IMR-90 (cell line): ENCODE results near the gene DBH. TPM values are rescaled to one million over a fixed set of nuclear protein-coding genes. Genes with fewer than 3 reads are reported as not detected.
"Not testable (repeated sequence)": the region's sequence is repeated elsewhere in the genome, so short reads cannot be mapped to it uniquely, and the experiment has no call there.

Source experiments
- ATAC-seq: fragments of 200-7000 bp; cut with Tn5 transposase; 2 replicates; pipeline ENCODE4 v1.9.1; 2020; ENCODE audit warnings: low read depth, mild to moderate bottlenecking, moderate library complexity
- BruUV-seq: library from RNA; stranded (reverse); fragments of 400-500 nt; replicated peaks from 2 replicates; lab custom pipeline; 2021; lab: Mats Ljungman, UMichigan
- CTCF ChIA-PET: fragments of 300-600 bp; formaldehyde crosslinking; extraction: SDS; loops from one replicate; lab custom pipeline; 2021; ENCODE audit warnings: antibody characterized with exemption; lab: Yijun Ruan, JAX
- POLR2A ChIA-PET: fragments of 300-600 bp; sonication (Branson Sonifier 250); formaldehyde crosslinking; loops from one replicate; lab custom pipeline; 2022; ENCODE audit warnings: antibody characterized with exemption; ENCODE audit not compliant: unreplicated experiment; lab: Charles Lee
- DNase-seq: peaks from one replicate; pipeline ENCODE4 v3.0.0; 2013
- H2AFZ ChIP-seq: replicated peaks from 2 replicates; pipeline ENCODE3; 2013; ENCODE audit warnings: low read length, mild to moderate bottlenecking; ENCODE audit not compliant: poor library complexity
- H2AK5ac ChIP-seq: 2 replicates; pipeline ENCODE4 v1.6.1; 2013; ENCODE audit warnings: low read depth, low read length, inconsistent platforms
- H2AK9ac ChIP-seq: replicated peaks from 2 replicates; pipeline ENCODE3; 2013; ENCODE audit warnings: mild to moderate bottlenecking, low read depth, low read length, moderate library complexity; ENCODE audit not compliant: poor library complexity
- H2BK120ac ChIP-seq: 2 replicates; pipeline ENCODE4 v1.6.1; 2013; ENCODE audit warnings: low read depth, low read length, inconsistent platforms
- H2BK15ac ChIP-seq: 3 replicates; pipeline ENCODE4 v1.6.1; 2013; ENCODE audit warnings: low read depth, low read length, inconsistent platforms
- H2BK20ac ChIP-seq: 2 replicates; pipeline ENCODE4 v1.6.1; 2013; ENCODE audit warnings: low read depth, mild to moderate bottlenecking, inconsistent platforms, low read length, moderate library complexity
- H2BK5ac ChIP-seq: 2 replicates; pipeline ENCODE4 v1.6.1; 2013; ENCODE audit warnings: mild to moderate bottlenecking, low read depth, low read length, inconsistent platforms; ENCODE audit not compliant: poor library complexity, severe bottlenecking
- H3K14ac ChIP-seq: replicated peaks from 2 replicates; pipeline ENCODE4 v1.6.1; 2013; ENCODE audit warnings: low read depth, low read length, inconsistent platforms
- H3K18ac ChIP-seq: 2 replicates; pipeline ENCODE4 v1.6.1; 2013; ENCODE audit warnings: low read depth, low read length, control low read depth
- H3K23ac ChIP-seq: 2 replicates; pipeline ENCODE4 v1.6.1; 2013; ENCODE audit warnings: low read depth, low read length, inconsistent platforms
- H3K27ac ChIP-seq: 2 replicates; pipeline ENCODE4 v1.5.1; 2013; ENCODE audit warnings: mild to moderate bottlenecking, control low read depth, low read length; ENCODE audit not compliant: insufficient read depth
- H3K27me3 ChIP-seq: 2 replicates; pipeline ENCODE4 v1.6.1; 2013; ENCODE audit warnings: low read length; ENCODE audit not compliant: control insufficient read depth, insufficient read depth
- H3K36me3 ChIP-seq: 2 replicates; pipeline ENCODE4 v1.6.1; 2013; ENCODE audit warnings: low read length, mixed read lengths; ENCODE audit not compliant: control insufficient read depth, insufficient read depth
- H3K4ac ChIP-seq: 2 replicates; pipeline ENCODE4 v1.6.1; 2013; ENCODE audit warnings: low read depth, low read length, inconsistent platforms
- H3K4me1 ChIP-seq: 2 replicates; pipeline ENCODE4 v1.6.1; 2013; ENCODE audit warnings: low read length, mixed read lengths; ENCODE audit not compliant: control insufficient read depth, insufficient read depth
- H3K4me2 ChIP-seq: 2 replicates; pipeline ENCODE4 v1.6.1; 2013; ENCODE audit warnings: low read depth, mild to moderate bottlenecking, control low read depth, low read length, moderate library complexity
- H3K4me3 ChIP-seq: 2 replicates; pipeline ENCODE4 v1.5.1; 2013; ENCODE audit warnings: low read depth, mild to moderate bottlenecking, control low read depth, low read length, moderate library complexity; ENCODE audit not compliant: insufficient read depth
- H3K56ac ChIP-seq: 2 replicates; pipeline ENCODE4 v1.6.1; 2013; ENCODE audit warnings: low read length, inconsistent platforms; ENCODE audit not compliant: insufficient read depth; ENCODE audit errors: extremely low read depth
- H3K79me1 ChIP-seq, 2 experiments: 2 replicates each; pipeline ENCODE4 v1.6.1; 2013; ENCODE audit warnings: low read length in 2 of 2, inconsistent platforms in 1 of 2, low read depth in 1 of 2
- H3K9ac ChIP-seq: 2 replicates; pipeline ENCODE4 v1.6.1; 2013; ENCODE audit warnings: low read depth, low read length, control low read depth
- H3K9me1 ChIP-seq: 2 replicates; pipeline ENCODE4 v1.6.1; 2013; ENCODE audit warnings: low read length, inconsistent platforms; ENCODE audit not compliant: insufficient read depth
- H3K9me3 ChIP-seq: 2 replicates; pipeline ENCODE4 v1.6.1; 2013; ENCODE audit warnings: low read length; ENCODE audit not compliant: control insufficient read depth, insufficient read depth
- H4K20me1 ChIP-seq: 2 replicates; pipeline ENCODE4 v1.6.1; 2013; ENCODE audit warnings: low read length, inconsistent platforms; ENCODE audit not compliant: insufficient read depth
- H4K5ac ChIP-seq: 2 replicates; pipeline ENCODE4 v1.6.1; 2013; ENCODE audit warnings: mild to moderate bottlenecking, low read depth, low read length, control low read depth
- H4K8ac ChIP-seq, 2 experiments: 2 replicates each; pipeline ENCODE4 v1.6.1; 2013; ENCODE audit warnings: low read depth in 2 of 2, low read length in 2 of 2, control low read depth in 1 of 2, inconsistent platforms in 1 of 2
- H4K91ac ChIP-seq: 2 replicates; pipeline ENCODE4 v1.6.1; 2013; ENCODE audit warnings: low read depth, low read length, inconsistent platforms; ENCODE audit not compliant: insufficient read depth
- BHLHE40 ChIP-seq: fragments of 150-350 bp; IDR thresholded peaks from 2 replicates; pipeline ENCODE4 v1.6.1; 2016; ENCODE audit warnings: mild to moderate bottlenecking, low read depth, low read length
- CEBPB ChIP-seq: IDR thresholded peaks from 2 replicates; pipeline ENCODE4 v1.6.1; 2012; ENCODE audit warnings: low read depth, low read length, improper control_type of control experiment
- CHD1 ChIP-seq: IDR thresholded peaks from 2 replicates; pipeline ENCODE4 v1.6.1; 2012; ENCODE audit warnings: low read depth, low read length, improper control_type of control experiment
- ELK1 ChIP-seq: fragments of 150-350 bp; IDR thresholded peaks from 2 replicates; pipeline ENCODE4 v1.6.1; 2016; ENCODE audit warnings: low read depth, mild to moderate bottlenecking, low read length, moderate library complexity, borderline replicate concordance
- MAFK ChIP-seq: IDR thresholded peaks from 2 replicates; pipeline ENCODE4 v1.6.1; 2012; ENCODE audit warnings: low read depth, low read length, improper control_type of control experiment
- MXI1 ChIP-seq: IDR thresholded peaks from 2 replicates; pipeline ENCODE4 v1.6.1; 2012; ENCODE audit warnings: low read depth, mild to moderate bottlenecking, low read length, moderate library complexity, borderline replicate concordance
- RAD21 ChIP-seq: IDR thresholded peaks from 2 replicates; pipeline ENCODE4 v1.6.1; 2012; ENCODE audit warnings: low read length, improper control_type of control experiment
- RFX5 ChIP-seq: IDR thresholded peaks from 2 replicates; pipeline ENCODE4 v1.8.0; 2012; ENCODE audit warnings: low read depth, mild to moderate bottlenecking, low read length, moderate library complexity
- WGBS, 2 experiments: methylation state at CpG; one replicate each; pipeline versions ENCODE4 v1.1.5 to v1.1.7; 2013; ENCODE audit warnings: missing lambda C conversion rate in 2 of 2; ENCODE audit not compliant: insufficient read length in 1 of 2; ENCODE audit errors: extremely low coverage in 2 of 2; 5-methylcytosine and 5-hydroxymethylcytosine counted together
- dilution Hi-C: fragments of 300-500 bp; cut with HindIII; formaldehyde crosslinking; loops from one replicate; pipeline ENCODE4 v1.14.3; 2018; ENCODE audit warnings: low sequenced_read_pairs; ENCODE audit not compliant: unreplicated experiment
- in situ Hi-C: fragments of 300-500 bp; cut with MboI; formaldehyde crosslinking; loops from 3 replicates; pipeline ENCODE4 v1.14.3; 2019; ENCODE audit warnings: low sequenced_read_pairs, inconsistent platforms, mixed read lengths
- intact Hi-C: fragments of 100-400 bp; cut with micrococcal nuclease; formaldehyde crosslinking; loops from 2 replicates; pipeline ENCODE4 v1.10.0; 2022
- polyA plus RNA-seq, 3 experiments: library from polyadenylated mRNA; depleted of rRNA; stranded (reverse); fragments of >200 nt; gene quantifications; 2 replicates each; pipeline ENCODE4 v1.2.3, GENCODE V29; 2012; ENCODE audit warnings: low replicate concordance in 1 of 3
- total RNA-seq: library from RNA; depleted of rRNA; stranded (reverse); fragments of >200 nt; gene quantifications from 2 replicates; pipeline ENCODE4 v1.2.3, GENCODE V29; 2012

Gene DBH
- total and polyA plus RNA-seq, 2 of the 4 experiments (the other 2 are of a cell fraction): not detected

- Histone ChIP-seq H3K9ac (no peak overlapping the region), H3K9me1 (no peaks in the 10 kb centered on the region), H3K14ac (no peak overlapping the region), H2AFZ (no peak overlapping the region), H2AK9ac (no peak overlapping the region), H3K27ac (no peak overlapping the region), H4K91ac (no peak overlapping the region), H2BK5ac (no peak overlapping the region), H2BK15ac (no peak overlapping the region), H4K8ac (no peak overlapping the region), H3K27me3 (no peaks in the 10 kb centered on the region; the same call in 1 of the 2 replicates), H3K4me3 (no peak overlapping the region), H3K4me2 (no peak overlapping the region), H2BK20ac (no peak overlapping the region), H3K36me3 (no peaks in the 10 kb centered on the region), H4K5ac (no peak overlapping the region), H3K23ac (no peak overlapping the region), H2AK5ac (no peak overlapping the region), H4K20me1 (no peaks in the 10 kb centered on the region), H3K4ac (no peak overlapping the region), H3K56ac (no peak overlapping the region), H3K4me1 (no peaks in the 10 kb centered on the region), H3K9me3 (no peaks in the 10 kb centered on the region), H3K18ac (no peak overlapping the region), H2BK120ac (no peak overlapping the region), H3K79me1 (no peaks in the 10 kb centered on the region)
- dilution Hi-C loops: no loop called here
- BruUV-seq: no TSS peak
- WGBS, 2 experiments: 100% methylated on average over 2 of the region's 14 CpGs; no CpG with 5 or more reads in 1 of the 2 experiments
- ATAC-seq (no peak), DNase-seq (no peak)
- ChIA-PET POLR2A (no interaction called here), CTCF (no interaction called here)
- in situ Hi-C loops: no loop called here
- TF ChIP-seq CHD1: no peak
- no peak for TF ChIP-seq BHLHE40
- no peak for TF ChIP-seq ELK1
- no peak for TF ChIP-seq CEBPB
- no peak for TF ChIP-seq MAFK
- TF ChIP-seq RFX5: no peak
- TF ChIP-seq MXI1: no peak
- no peak for TF ChIP-seq RAD21
- intact Hi-C loops: no loop called here
Observed at GRCh38 chr9:133674091-133674490, 37.9 kb downstream of the DBH start.

GRCh38 chr9:133675796-133676195 is 39.6 kb downstream of the DBH start:
- H3K79me1 ChIP-seq, H4K8ac ChIP-seq, H2BK5ac ChIP-seq, dilution Hi-C loops, H2BK15ac ChIP-seq, H3K4ac ChIP-seq, H3K4me2 ChIP-seq, ATAC-seq, H3K27ac ChIP-seq, H4K91ac ChIP-seq, H3K56ac ChIP-seq, POLR2A ChIA-PET, H3K9ac ChIP-seq, H2BK120ac ChIP-seq, H3K23ac ChIP-seq, H4K20me1 ChIP-seq, DNase-seq, H3K14ac ChIP-seq, H3K27me3 ChIP-seq, H2BK20ac ChIP-seq, H3K9me1 ChIP-seq, H4K5ac ChIP-seq, H3K9me3 ChIP-seq, BruUV-seq, H3K36me3 ChIP-seq, in situ Hi-C loops, H3K4me3 ChIP-seq, H3K18ac ChIP-seq, H2AFZ ChIP-seq, CTCF ChIA-PET, H2AK9ac ChIP-seq, intact Hi-C loops, H2AK5ac ChIP-seq, H3K4me1 ChIP-seq: not testable (repeated sequence)
- no CpG with 5 or more reads among the region's 3 CpGs for WGBS, 2 experiments
